ENCODE data around the gene CNOT11. TPM values are rescaled to one million over a fixed set of nuclear protein-coding genes. Genes with fewer than 3 reads are reported as not detected.

CNOT11 gene
- total RNA-seq, 1 experiment from 2014 or later, result 57.8 TPM

GRCh38 chr2:101272045-101272784 lies 19.5 kb downstream of the CNOT11 start:
- H3K4me3 ChIP-seq (replicated peaks in 1 of 2; ENCODE audit: low read depth in 1 of 2, low read length in 2 of 2), result no peak overlapping the region
- H3K79me2 ChIP-seq (ENCODE audit: insufficient read depth, low read length), result no peaks in the 10 kb centered on the region
- no peak overlapping the region for H3K9ac ChIP-seq (ENCODE audit: low read length)
- no peak for DNase-seq (ENCODE audit: low read depth, low spot score)
- no TSS peak for BruUV-seq (replicated peaks)
- H3K9me3 ChIP-seq (ENCODE audit: control insufficient read depth in 1 of 2, insufficient read depth in 1 of 2, low read depth in 1 of 2, low read length in 2 of 2), result no peaks in the 10 kb centered on the region
- no peaks in the 10 kb centered on the region for H3K4me1 ChIP-seq (ENCODE audit: control insufficient read depth in 1 of 2, insufficient read depth in 2 of 2, low read length in 2 of 2)
- 0 out of 2 replicates have a peak, but pooled peaks cover 6% of the 10 kb centered on the region for H4K20me1 ChIP-seq (ENCODE audit: insufficient read depth)
- intact Hi-C loops (cut with micrococcal nuclease), result no loop called here
- no peak overlapping the region for H3K27ac ChIP-seq (ENCODE audit: low read depth, low read length)
- no peak for ATAC-seq
- TF ChIP-seq ZFX (IDR thresholded peaks at IDR 0.05) (no peak), ELF1 (IDR thresholded peaks at IDR 0.05; ENCODE audit: borderline replicate concordance, low read depth) (no peak), POLR2AphosphoS5 (IDR thresholded peaks at IDR 0.05; ENCODE audit: low read depth, low read length) (no peak), SP1 (IDR thresholded peaks at IDR 0.05; ENCODE audit: low read depth) (no peak), FOSL1 (IDR thresholded peaks at IDR 0.05; ENCODE audit: low read depth) (no peak), EZH2 (IDR thresholded peaks at IDR 0.05) (no peak), SIN3A (IDR thresholded peaks at IDR 0.05; ENCODE audit: low read depth) (no peak), REST (IDR thresholded peaks at IDR 0.05; ENCODE audit: low read depth) (no peak), TCF7L2 (IDR thresholded peaks at IDR 0.05; ENCODE audit: borderline replicate concordance, extremely low read depth, insufficient read depth, insufficient read length) (no peak), RAD21 (IDR thresholded peaks at IDR 0.05; ENCODE audit: low read depth) (no peak), YY1 (IDR thresholded peaks at IDR 0.05; ENCODE audit: extremely low read depth, insufficient replicate concordance, low read depth, low read length) (no peak), ZNF274 (IDR thresholded peaks at IDR 0.05; ENCODE audit: low read depth, low read length) (no peak), CEBPB (IDR thresholded peaks at IDR 0.05; ENCODE audit: low read depth) (no peak)
- TF ChIP-seq, protein P1, sequence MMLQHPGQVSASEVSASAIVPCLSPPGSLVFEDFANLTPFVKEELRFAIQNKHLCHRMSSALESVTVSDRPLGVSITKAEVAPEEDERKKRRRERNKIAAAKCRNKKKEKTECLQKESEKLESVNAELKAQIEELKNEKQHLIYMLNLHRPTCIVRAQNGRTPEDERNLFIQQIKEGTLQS (IDR thresholded peaks at IDR 0.05), result no peak
- no peak overlapping the region for H3K4me2 ChIP-seq (ENCODE audit: low read length)
- ChIA-PET RAD21 (ENCODE audit: low non-redundant PET in 1 of 2, low total read pairs in 2 of 2, uncharacterized antibody in 2 of 2, unreplicated experiment in 2 of 2) (no interaction called here), CTCF (no interaction called here), POLR2A (no interaction called here)
- peaks cover 39 to 57% of the 10 kb centered on the region in 2 experiments for H3K36me3 ChIP-seq (ENCODE audit: control insufficient read depth in 1 of 2, insufficient read depth in 2 of 2, low read length in 2 of 2)
- no peaks in the 10 kb centered on the region for H3K27me3 ChIP-seq (ENCODE audit: insufficient read depth, low read length)
- H3K9me2 ChIP-seq (ENCODE audit: insufficient read depth), result no peaks in the 10 kb centered on the region
- no peak overlapping the region for H2AFZ ChIP-seq (ENCODE audit: low read depth, low read length, poor library complexity, severe bottlenecking)

Measured in HCT116 (cell line).